Measurements from ENCODE around the gene SCNN1G. TPM values are rescaled to one million over a fixed set of nuclear protein-coding genes. Genes with fewer than 3 reads are reported as not detected.

Gene SCNN1G
- total and polyA plus RNA-seq, 2 of the 13 experiments (the other 11 are each of a cell fraction or from before 2014, with no cell fraction given), result not detected

DNA sequence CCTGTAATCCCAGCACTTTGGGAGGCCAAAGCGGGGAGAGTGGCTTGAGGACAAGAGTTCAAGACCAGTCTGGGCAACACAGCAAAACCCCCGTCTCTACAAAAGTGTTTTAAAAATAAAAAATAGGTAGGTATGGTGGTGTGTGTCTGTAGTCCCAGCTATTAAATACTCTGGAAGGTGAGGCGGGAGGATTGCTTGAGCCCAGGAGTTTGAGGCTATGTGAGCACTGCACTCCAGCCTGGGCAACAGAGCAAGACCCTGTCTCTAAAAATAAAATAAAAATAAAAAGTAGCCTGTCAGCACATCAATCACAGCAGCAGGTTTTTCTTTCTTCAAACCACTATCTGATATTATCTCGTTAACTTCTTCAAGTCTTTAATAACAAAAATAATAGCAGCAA, 34.9 kb upstream of the SCNN1G start (continued):
- no peak for TF ChIP-seq PRDM15 (CRISPR knock-in tag; IDR thresholded peaks at IDR 0.05)
- peak; percentile 9; the same call in 1 of the 2 replicates for TF ChIP-seq ZNF709 (CRISPR knock-in tag; IDR thresholded peaks at IDR 0.05)
- TF ChIP-seq ZSCAN12 (CRISPR knock-in tag; IDR thresholded peaks at IDR 0.05), result no peak
- TF ChIP-seq ZFAT (CRISPR knock-in tag; conservative IDR thresholded peaks at IDR 0.05), result no peak
- TF ChIP-seq ZHX2 (IDR thresholded peaks at IDR 0.05; ENCODE audit: low read depth), result no peak
- no peak for TF ChIP-seq ZHX2 (CRISPR knock-in tag; IDR thresholded peaks at IDR 0.05; ENCODE audit: borderline replicate concordance)
- TF ChIP-seq ZNF12 (CRISPR knock-in tag; IDR thresholded peaks at IDR 0.05), result no peak
- TF ChIP-seq NFKBIZ (CRISPR knock-in tag; IDR thresholded peaks at IDR 0.05), result no peak
- no peak for TF ChIP-seq SMARCC2 (IDR thresholded peaks at IDR 0.05)
- TF ChIP-seq MTF2 (CRISPR knock-in tag; IDR thresholded peaks at IDR 0.05; ENCODE audit: borderline replicate concordance), result 0 out of 2 replicates have a peak, but pooled peaks have one; percentile 43
- no peak for TF ChIP-seq TRIM24 (CRISPR knock-in tag; IDR thresholded peaks at IDR 0.05)
- TF ChIP-seq ZBTB1 (CRISPR knock-in tag; IDR thresholded peaks at IDR 0.05; ENCODE audit: borderline replicate concordance), result no peak

Measured in HepG2 (cell line).